Trophoblast cell (in vitro differentiated cells and primary cell): ENCODE results near the gene TP73.

Source experiments
- DNase-seq, 2 donors: peaks; one replicate each; pipeline ENCODE4 v3.0.0-alpha.2; 2016
- H2AFZ ChIP-seq: 2 replicates; pipeline ENCODE4 v1.6.1; 2013; ENCODE audit warnings: low read length, moderate library complexity, mild to moderate bottlenecking; ENCODE audit not compliant: insufficient read depth, poor library complexity
- H2AK5ac ChIP-seq: 2 replicates; pipeline ENCODE4 v1.6.1; 2013; ENCODE audit warnings: mild to moderate bottlenecking, low read length
- H2BK120ac ChIP-seq: 2 replicates; pipeline ENCODE4 v1.6.1; 2013; ENCODE audit warnings: low read length, mild to moderate bottlenecking, moderate library complexity; ENCODE audit not compliant: insufficient read depth, poor library complexity
- H2BK12ac ChIP-seq: 2 replicates; pipeline ENCODE4 v1.6.1; 2013; ENCODE audit warnings: mild to moderate bottlenecking, low read length, moderate library complexity
- H2BK5ac ChIP-seq: 2 replicates; pipeline ENCODE4 v1.6.1; 2013; ENCODE audit warnings: low read length, low read depth, moderate library complexity, mild to moderate bottlenecking; ENCODE audit not compliant: poor library complexity
- H3K14ac ChIP-seq: 2 replicates; pipeline ENCODE4 v1.6.1; 2013; ENCODE audit warnings: mild to moderate bottlenecking, low read length
- H3K18ac ChIP-seq: 2 replicates; pipeline ENCODE4 v1.6.1; 2013; ENCODE audit warnings: mild to moderate bottlenecking, low read length
- H3K23ac ChIP-seq: 2 replicates; pipeline ENCODE4 v1.6.1; 2013; ENCODE audit warnings: low read length
- H3K27ac ChIP-seq: 2 replicates; pipeline ENCODE4 v1.5.1; 2013; ENCODE audit warnings: low read depth, mild to moderate bottlenecking, inconsistent platforms, low read length, moderate library complexity
- H3K27me3 ChIP-seq: 2 replicates; pipeline ENCODE4 v1.6.1; 2013; ENCODE audit warnings: inconsistent platforms, mild to moderate bottlenecking, low read length, moderate library complexity; ENCODE audit not compliant: insufficient read depth
- H3K36me3 ChIP-seq, 2 experiments: 1 replicate in 1 of 2; 2 replicates in 1 of 2; pipeline ENCODE4 v1.6.1; 2013; ENCODE audit warnings: low read length in 2 of 2, mild to moderate bottlenecking in 2 of 2, moderate library complexity in 1 of 2; ENCODE audit not compliant: insufficient read depth in 2 of 2, control insufficient read depth in 1 of 2
- H3K4ac ChIP-seq: 2 replicates; pipeline ENCODE4 v1.6.1; 2013; ENCODE audit warnings: low read depth, mild to moderate bottlenecking, low read length, moderate library complexity
- H3K4me1 ChIP-seq, 2 experiments: 1 replicate in 1 of 2; 2 replicates in 1 of 2; pipeline ENCODE4 v1.6.1; 2013; ENCODE audit warnings: low read length in 2 of 2, mild to moderate bottlenecking in 2 of 2, moderate library complexity in 1 of 2; ENCODE audit not compliant: insufficient read depth in 2 of 2, control insufficient read depth in 1 of 2
- H3K4me2 ChIP-seq: 2 replicates; pipeline ENCODE4 v1.6.1; 2013; ENCODE audit warnings: inconsistent platforms, mild to moderate bottlenecking, low read length, moderate library complexity
- H3K4me3 ChIP-seq: 2 replicates; pipeline ENCODE4 v1.5.1; 2013; ENCODE audit warnings: mild to moderate bottlenecking, low read depth, low read length, inconsistent platforms
- H3K79me1 ChIP-seq: one replicate; pipeline ENCODE4 v1.6.1; 2013; ENCODE audit warnings: low read length
- H3K79me2 ChIP-seq: 2 replicates; pipeline ENCODE4 v1.6.1; 2013; ENCODE audit warnings: low read length, mild to moderate bottlenecking; ENCODE audit not compliant: control insufficient read depth, insufficient read depth, poor library complexity
- H3K9ac ChIP-seq: 2 replicates; pipeline ENCODE4 v1.6.1; 2013; ENCODE audit warnings: mild to moderate bottlenecking, low read length
- H3K9me3 ChIP-seq: 2 replicates; pipeline ENCODE4 v1.6.1; 2013; ENCODE audit warnings: low read depth, mild to moderate bottlenecking, control low read depth, inconsistent platforms, low read length; ENCODE audit not compliant: insufficient read depth
- H4K12ac ChIP-seq: 2 replicates; pipeline ENCODE4 v1.6.1; 2013; ENCODE audit warnings: low read depth, mild to moderate bottlenecking, low read length, moderate library complexity
- H4K8ac ChIP-seq: 2 replicates; pipeline ENCODE4 v1.6.1; 2013; ENCODE audit warnings: low read depth, mild to moderate bottlenecking, low read length, moderate library complexity
- H4K91ac ChIP-seq: one replicate; pipeline ENCODE4 v1.6.1; 2013; ENCODE audit warnings: low read depth, mild to moderate bottlenecking, low read length, moderate library complexity
- WGBS: extraction: QIAGEN DNeasy Blood & Tissue Kit; methylation state at CpG from one replicate; pipeline ENCODE4 v1.1.7; 2013; ENCODE audit warnings: missing lambda C conversion rate; ENCODE audit not compliant: insufficient read length, insufficient coverage; ENCODE audit errors: extremely low coverage; 5-methylcytosine and 5-hydroxymethylcytosine counted together

Gene TP73

DNA sequence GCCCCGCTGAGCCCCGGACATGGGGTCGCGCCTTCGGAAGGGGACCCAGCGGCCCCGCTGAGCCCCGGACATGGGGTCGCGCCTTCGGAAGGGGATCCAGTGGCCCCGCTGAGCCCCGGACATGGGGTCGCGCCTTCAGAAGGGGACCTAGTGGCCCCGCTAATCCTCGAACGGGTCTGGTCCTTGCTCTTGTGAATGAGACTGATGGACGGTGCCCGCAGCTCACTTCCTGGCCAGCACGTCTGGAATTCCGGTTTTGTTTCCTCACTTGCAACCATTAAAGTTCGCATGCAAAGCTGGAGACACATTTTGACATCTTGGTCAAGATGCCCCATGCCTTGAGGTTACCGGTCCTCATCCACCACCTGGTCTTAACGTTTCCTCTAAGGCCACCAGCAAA lies 8.0 kb upstream of the TP73 start:
- Histone ChIP-seq H3K4me1 (peaks cover under 1% of the 10 kb centered on the region in 2 experiments), H3K18ac (no peak overlapping the region), H3K9ac (no peak overlapping the region), H2BK12ac (no peak overlapping the region), H3K4ac (no peak overlapping the region), H3K79me1 (no peaks in the 10 kb centered on the region), H2BK5ac (no peak overlapping the region), H4K8ac (no peak overlapping the region), H3K4me2 (no peak overlapping the region), H3K23ac (no peak overlapping the region), H3K14ac (no peak overlapping the region), H3K27me3 (no peaks in the 10 kb centered on the region), H2AK5ac (no peak overlapping the region), H3K36me3 (peaks cover 27 to 31% of the 10 kb centered on the region in 2 experiments), H3K9me3 (no peaks in the 10 kb centered on the region), H4K12ac (no peak overlapping the region), H3K4me3 (no peak overlapping the region), H3K79me2 (peaks cover under 1% of the 10 kb centered on the region), H2AFZ (no peak overlapping the region), H2BK120ac (no peak overlapping the region), H3K27ac (no peak overlapping the region), H4K91ac (no peak overlapping the region)
- no CpG with 5 or more reads among the region's 25 CpGs for whole genome bisulfite sequencing
- DNase-seq, result no peak

DNA sequence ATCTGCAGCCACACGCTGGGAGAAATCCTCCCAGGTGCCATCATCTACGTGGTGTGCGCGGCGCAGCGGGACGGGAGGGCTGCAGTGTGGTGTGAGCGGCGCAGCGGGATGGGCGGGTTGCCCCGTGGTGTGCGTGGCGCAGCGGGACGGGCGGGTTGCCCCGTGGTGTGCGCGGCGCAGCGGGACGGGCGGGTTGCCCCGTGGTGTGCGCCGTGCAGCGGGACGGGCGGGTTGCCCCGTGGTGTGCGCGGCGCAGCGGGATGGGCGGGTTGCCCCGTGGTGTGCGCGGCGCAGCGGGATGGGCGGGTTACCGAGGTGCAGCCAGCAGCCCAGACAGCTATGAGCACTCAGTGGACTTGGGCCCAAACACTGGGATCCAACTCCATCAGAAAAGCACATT lies 7.1 kb upstream of the TP73 start:
- Histone ChIP-seq H2AK5ac (no peak overlapping the region), H2BK5ac (no peak overlapping the region), H4K8ac (no peak overlapping the region), H3K4me1 (peaks cover 3% of the 10 kb centered on the region in 2 experiments), H3K18ac (no peak overlapping the region), H3K79me1 (peaks cover 3% of the 10 kb centered on the region), H3K27me3 (no peaks in the 10 kb centered on the region), H3K9ac (no peak overlapping the region), H3K4ac (no peak overlapping the region), H3K36me3 (peaks cover 24 to 26% of the 10 kb centered on the region in 2 experiments), H2BK12ac (no peak overlapping the region), H2BK120ac (no peak overlapping the region), H4K91ac (no peak overlapping the region), H3K79me2 (peaks cover 5% of the 10 kb centered on the region), H4K12ac (no peak overlapping the region), H3K4me3 (no peak overlapping the region), H3K14ac (no peak overlapping the region), H3K9me3 (no peaks in the 10 kb centered on the region), H3K23ac (no peak overlapping the region), H3K27ac (no peak overlapping the region), H3K4me2 (no peak overlapping the region), H2AFZ (no peak overlapping the region)
- DNase-seq, result no peak
- WGBS, result no CpG with 5 or more reads among the region's 43 CpGs

DNA sequence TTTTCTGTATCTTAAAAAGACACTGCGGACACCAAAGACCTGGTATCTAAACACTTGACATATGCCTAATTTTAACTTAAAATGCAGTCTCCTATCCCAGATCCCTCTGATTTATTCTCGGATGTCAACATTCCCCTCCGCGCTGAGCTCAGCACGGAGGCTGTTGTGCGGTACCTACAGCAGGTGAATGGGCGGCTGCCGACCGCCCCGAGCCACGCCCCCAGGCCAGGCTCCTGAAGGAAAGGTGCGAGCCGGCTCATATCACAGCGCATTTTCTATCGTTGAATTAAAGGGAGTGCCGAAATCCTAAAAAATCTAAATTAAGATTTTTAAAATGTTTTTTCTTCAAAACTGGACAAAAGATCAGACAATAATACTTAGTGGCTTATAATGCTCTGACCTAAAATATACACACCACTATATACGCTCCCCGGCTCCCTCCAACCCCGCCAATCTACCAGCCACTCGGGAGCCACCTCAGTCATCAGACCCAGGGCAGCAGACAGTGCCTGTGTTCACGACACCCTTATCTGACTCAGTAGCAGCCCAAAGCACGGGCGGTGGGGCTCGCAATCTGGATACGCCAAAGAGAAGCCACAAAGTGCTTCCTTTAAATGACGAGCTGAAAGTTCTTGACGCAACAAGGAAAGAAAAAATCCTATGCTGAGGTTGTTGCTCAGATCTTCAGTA lies 6.5 kb upstream of the TP73 start:
- Histone ChIP-seq H3K4me3 (no peak overlapping the region), H2AK5ac (no peak overlapping the region), H3K4ac (no peak overlapping the region), H3K27ac (no peak overlapping the region), H2BK5ac (no peak overlapping the region), H3K9me3 (no peaks in the 10 kb centered on the region), H2BK12ac (no peak overlapping the region), H3K27me3 (peaks cover 5% of the 10 kb centered on the region), H2BK120ac (no peak overlapping the region), H4K12ac (no peak overlapping the region), H3K79me1 (peaks cover 3% of the 10 kb centered on the region), H3K79me2 (peaks cover 5% of the 10 kb centered on the region), H4K91ac (no peak overlapping the region), H3K36me3 (peaks cover 20 to 22% of the 10 kb centered on the region in 2 experiments), H3K23ac (no peak overlapping the region), H3K4me2 (no peak overlapping the region), H3K14ac (no peak overlapping the region), H4K8ac (no peak overlapping the region), H3K18ac (no peak overlapping the region), H2AFZ (no peak overlapping the region), H3K4me1 (peaks cover 3 to 5% of the 10 kb centered on the region in 2 experiments), H3K9ac (no peak overlapping the region)
- no peak for DNase-seq
- WGBS, result no CpG with 5 or more reads among the region's 27 CpGs

DNA sequence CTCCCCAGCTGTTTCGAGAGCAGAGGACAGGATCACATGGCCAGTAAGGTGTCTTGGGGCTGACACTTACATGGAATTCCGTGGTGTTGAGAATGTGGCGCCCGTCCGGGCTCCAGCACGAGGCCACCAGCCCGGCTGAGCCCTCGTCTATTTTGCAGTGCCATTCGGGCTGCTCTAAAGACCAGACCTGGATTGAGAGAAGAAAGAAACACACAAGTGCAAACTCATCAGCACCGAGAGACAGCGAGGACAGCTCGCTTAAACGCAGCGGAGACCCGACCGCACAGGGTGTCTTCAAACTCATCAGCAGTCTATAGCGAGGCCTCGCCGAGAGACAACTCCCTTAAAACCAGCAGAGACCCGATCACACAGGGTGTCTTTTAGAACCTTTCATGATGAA lies 5.7 kb upstream of the TP73 start:
- Histone ChIP-seq H4K12ac (no peak overlapping the region), H3K27me3 (peaks cover 12% of the 10 kb centered on the region), H2BK5ac (no peak overlapping the region), H3K9ac (no peak overlapping the region), H3K4me1 (peaks cover 3 to 9% of the 10 kb centered on the region in 2 experiments), H2AFZ (no peak overlapping the region), H3K9me3 (peaks cover 3% of the 10 kb centered on the region), H3K4me3 (no peak overlapping the region), H2BK12ac (no peak overlapping the region), H3K18ac (no peak overlapping the region), H2BK120ac (no peak overlapping the region), H4K8ac (no peak overlapping the region), H3K79me1 (peaks cover 3% of the 10 kb centered on the region), H3K79me2 (peaks cover 5% of the 10 kb centered on the region), H3K27ac (no peak overlapping the region), H4K91ac (no peak overlapping the region), H2AK5ac (no peak overlapping the region), H3K4ac (no peak overlapping the region), H3K4me2 (no peak overlapping the region), H3K36me3 (peaks cover 15 to 22% of the 10 kb centered on the region in 2 experiments), H3K23ac (no peak overlapping the region), H3K14ac (no peak overlapping the region)
- no peak for DNase-seq
- no CpG with 5 or more reads among the region's 20 CpGs for WGBS
